HG02973 (cell line): ENCODE data around the gene CADPS.
A peak's percentile ranks its signal among the peaks of the same experiment; 100 is the strongest.

Source experiments
- ATAC-seq: cut with Tn5 transposase; IDR thresholded peaks from one replicate; pipeline ENCODE4 v1.9.1; 2021; ENCODE audit warnings: moderate library complexity; ENCODE audit not compliant: unreplicated experiment

CADPS gene

DNA sequence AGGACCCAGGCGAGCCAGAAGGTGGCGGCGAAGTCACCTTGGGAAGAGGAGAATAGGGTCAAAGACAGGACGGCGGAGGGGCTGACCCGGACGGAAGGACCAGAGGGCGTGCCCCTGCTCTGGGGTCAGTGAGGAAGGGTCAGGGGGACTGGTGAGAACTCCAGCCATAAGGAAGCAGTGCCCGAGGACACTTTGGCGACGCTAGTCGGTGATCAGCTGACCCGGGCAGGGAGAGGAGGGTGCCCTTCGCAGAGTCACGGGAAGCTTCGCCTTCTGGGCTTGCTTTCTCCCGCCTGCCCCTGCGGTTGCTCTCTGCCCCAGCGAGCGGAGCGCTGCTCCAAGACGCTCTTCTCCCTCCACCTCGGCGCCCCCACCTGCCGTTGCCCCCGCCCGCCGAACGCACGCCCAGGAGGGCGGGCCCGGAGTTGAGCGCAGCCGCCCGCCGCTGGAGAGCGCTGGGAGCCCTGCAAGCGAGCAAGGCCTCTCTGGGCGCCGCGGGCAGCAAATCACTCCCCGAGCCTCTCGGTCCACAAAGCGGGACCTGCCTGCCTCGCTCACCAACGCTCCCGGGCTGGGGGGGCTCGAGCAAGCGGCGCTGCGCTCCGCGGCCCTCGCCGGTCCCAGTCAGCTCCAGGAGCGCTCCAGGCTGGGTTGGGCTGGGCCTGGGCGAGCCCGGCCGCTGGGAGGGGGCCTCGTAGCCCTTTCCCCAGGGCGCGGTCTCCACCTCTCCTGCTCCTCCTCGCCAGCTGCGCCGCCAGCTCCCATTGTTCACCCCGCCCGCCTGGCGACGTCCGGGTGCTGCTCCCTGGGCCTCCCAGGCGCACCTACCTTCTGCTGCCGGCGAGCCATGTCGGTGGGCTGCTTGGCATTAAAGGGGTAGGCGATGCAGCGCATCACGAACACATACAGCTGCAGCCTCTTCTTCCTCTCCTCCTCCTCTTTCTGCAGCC lies 1.2 kb downstream of the CADPS start:
- ATAC-seq = no peak

- no peak for ATAC-seq
Measured at GRCh38 chr3:62873451-62873760, 1.8 kb downstream of the CADPS start.

- ATAC-seq = no peak
Measured at GRCh38 chr3:62872318-62872717, 2.9 kb downstream of the CADPS start.

DNA sequence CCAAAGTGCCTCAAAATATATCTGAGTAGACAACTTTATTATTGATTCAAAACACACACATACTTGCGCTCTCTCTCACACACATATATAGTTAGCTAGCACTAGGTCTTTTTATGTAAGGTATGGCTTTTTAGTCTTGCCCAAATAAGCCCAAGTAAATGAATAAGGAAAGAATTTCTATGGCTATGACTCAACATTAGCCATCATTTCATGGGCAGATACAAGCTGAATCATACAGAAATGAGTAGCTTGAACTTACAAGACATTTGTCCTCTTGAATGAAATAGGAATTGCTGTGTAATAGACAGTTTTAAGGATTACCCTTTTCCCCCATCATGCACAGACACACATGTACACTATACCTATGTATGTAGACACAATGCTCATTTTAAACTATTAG lies 4.9 kb downstream of the CADPS start:
- no peak for ATAC-seq

DNA sequence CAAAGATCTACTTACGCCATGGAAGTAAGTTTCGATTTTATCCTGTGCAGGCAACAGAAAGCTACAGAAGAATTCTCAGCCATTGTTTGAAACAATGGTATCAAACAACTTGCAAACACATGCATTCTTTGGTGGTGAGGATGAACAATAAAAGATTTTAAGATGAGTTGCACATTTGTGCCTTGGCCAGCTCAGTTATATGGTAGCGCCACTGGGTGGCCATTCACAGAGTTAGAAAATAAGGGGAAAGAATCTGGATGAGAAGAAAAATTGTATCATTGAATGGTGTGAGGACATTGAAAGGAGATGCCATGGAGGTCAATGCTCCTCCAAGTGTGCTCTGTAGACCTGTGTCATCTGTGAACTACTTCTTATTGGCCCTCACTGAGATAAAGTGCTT lies 11.6 kb downstream of the CADPS start:
- ATAC-seq = no peak

- no peak for ATAC-seq
Measured at GRCh38 chr3:62859203-62859791, 15.9 kb downstream of the CADPS start.

GRCh38 chr3:62845996-62846395 lies 29.2 kb downstream of the CADPS start:
- no peak for ATAC-seq

- ATAC-seq = no peak
Measured at GRCh38 chr3:62843508-62843907, 31.7 kb downstream of the CADPS start.

DNA sequence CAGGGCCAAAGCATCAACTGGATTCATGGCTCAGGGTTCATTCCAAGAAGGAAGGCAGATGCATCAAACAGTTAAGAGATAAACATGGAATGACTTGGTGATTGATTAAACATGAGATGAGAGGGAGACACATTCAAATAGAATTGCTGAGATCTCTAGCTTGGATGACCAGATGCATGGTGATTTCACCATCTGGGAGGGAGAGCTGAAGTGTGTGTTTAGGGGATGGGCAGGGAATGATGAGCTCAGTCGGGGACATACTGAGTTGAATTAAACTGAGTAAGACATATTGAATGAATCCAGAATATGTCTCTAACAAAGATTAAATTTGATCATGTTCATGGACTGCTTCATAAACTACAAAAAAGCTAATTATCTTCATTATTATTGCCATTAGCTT lies 35.5 kb downstream of the CADPS start:
- ATAC-seq = no peak

- ATAC-seq = no peak
Measured at GRCh38 chr3:62837145-62837787, 38.0 kb downstream of the CADPS start.

DNA sequence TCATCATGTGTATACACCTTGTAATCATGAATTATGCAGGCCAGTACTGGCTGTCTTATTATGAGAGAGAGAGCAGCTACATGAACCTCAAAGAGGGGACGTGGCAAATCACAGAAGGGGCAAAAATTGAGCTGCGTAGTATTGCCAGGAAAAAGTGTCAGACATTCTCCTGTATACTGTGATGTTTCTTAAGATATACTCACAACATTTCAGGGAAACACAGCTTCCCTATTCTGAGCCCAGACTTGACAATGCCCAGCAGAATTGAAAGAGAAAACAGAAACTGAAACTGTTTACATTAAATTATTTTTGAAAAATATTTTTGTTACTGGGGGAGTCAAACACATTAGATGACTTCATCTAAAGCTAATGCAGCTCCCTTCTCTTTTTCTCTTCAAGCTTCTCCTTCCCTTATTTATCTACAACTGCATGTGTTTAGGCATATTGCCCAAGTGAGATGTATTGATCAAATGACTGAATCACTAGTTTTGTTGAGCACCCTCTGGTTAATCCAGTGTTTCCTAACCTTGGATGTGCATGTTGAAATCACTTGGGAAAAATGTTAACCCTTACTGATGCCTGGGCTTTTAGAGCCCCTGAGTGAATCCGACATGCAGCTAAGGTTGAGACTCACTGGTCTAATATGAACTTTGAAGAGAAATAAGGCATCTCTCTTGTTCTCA lies 39.5 kb downstream of the CADPS start:
- ATAC-seq = peak; percentile 74

DNA sequence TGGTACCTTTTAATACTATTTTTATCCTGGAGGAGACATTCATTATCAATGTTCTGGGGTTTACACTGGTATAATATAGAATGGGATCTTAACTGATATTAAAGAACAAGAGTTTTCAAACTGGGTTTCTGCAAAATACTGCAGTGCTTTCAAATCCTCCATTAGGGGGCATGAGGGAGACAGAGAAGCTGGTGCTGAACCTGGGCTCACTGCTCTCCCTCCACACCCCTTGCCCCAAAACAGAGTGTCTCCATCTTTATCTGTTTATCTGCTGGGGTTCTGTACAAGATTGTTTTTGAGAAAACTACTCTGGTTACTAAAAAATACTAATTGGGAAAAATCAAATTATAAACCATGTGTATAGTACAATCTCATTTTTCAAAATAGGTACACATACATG lies 41.7 kb downstream of the CADPS start:
- ATAC-seq = no peak

DNA sequence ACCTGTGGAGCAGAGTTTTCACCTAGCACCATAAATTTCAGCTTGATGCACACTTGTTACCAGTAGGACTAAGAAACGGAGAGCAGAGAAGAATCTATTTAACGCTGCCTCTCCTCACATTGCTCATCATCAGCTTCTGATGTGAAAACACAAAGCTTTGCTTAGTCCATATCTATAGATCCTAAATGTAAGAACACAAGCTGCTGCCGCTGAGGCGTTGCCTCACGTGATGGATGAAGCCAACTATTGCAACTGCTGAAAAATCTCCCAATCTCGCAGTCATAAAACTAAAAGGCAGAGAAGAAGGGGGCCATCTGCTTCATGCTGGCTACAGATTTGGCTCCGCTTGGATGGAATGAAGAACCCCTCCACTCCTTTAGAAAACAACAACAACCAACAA lies 42.7 kb downstream of the CADPS start:
- no peak for ATAC-seq

DNA sequence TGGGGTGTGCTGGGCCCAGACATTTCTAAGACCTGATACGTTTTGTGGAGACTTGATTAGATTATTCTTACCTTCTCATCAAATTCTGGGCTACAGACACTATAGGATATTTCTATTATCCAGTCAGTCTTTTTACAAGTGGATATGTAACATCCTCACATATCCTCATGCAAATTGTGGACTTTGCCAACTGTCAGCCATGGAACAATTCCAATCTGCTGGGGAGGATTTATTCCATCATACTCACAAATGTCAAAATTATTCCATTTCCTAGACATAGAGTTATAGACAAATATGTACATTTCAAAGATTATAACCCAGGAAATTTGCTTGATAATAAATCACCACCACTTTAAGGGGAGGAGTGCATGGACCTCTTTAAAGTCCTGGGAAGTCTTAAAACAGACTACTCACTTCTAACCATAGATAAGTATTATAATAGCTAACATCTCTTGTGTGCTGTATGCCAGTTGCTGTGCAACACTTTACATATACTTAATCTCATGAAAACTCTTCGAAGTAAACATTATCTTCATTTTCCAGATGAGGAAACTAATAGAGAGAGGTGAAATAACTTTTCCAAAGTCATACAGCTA lies 44.4 kb downstream of the CADPS start:
- ATAC-seq = no peak

- no peak for ATAC-seq
Measured at GRCh38 chr3:62827550-62827949, 47.7 kb downstream of the CADPS start.

DNA sequence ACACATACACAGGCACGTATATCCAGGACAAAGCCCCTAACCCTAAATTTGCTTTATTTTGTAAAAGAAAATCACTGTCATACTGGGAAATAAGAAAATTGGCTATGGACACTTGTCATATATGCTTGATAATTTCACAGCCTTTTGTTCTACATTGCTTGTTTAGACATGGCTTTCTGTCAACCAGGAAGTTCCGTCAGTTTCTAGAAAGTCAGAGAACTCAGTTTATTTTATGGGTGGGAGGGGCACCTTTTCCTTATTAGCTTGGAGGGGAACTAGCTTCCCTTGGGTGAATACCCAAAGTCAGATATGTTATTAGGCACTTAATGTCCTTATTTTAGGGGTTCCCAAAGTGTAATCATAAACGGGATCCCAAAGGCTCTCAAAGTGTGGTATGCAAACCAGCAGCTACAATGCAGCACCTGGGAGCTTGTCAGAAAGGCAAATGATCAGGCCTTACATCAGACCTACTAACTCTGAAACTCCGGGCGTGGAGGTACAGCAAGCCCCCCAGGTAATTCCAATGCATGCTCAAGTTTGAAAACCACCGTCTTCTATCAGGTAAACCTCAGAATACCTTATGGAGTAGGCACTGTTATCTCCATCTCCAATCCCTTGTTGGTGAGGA lies 50.1 kb downstream of the CADPS start:
- ATAC-seq = no peak

DNA sequence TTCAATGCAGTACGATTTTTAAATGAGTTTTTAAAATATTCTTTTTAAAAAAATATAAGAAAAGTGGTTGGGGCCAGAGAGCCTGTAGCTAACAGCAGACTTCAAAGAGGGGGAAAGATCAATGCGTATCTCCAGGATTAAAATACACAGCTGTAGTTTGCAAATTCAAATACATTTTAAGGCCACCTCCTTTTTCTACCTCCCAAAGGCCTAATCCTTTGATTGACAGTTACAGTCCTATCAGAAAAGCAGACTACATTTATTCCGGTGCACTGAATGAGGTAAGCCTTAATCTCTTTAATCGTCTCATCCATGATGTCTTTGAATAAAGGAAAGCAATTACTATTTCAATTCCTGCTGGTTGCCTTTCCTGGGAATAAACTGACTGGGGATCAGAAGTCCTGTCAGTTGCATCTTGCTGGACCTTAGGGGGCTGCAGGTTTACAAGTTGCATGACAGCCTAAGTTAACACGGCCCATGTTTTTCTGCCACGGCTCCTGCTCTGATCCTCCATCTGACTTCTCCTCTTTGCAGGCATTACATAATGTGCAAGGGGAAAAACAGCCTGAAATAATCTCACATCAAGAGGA lies 51.7 kb downstream of the CADPS start:
- no peak for ATAC-seq

DNA sequence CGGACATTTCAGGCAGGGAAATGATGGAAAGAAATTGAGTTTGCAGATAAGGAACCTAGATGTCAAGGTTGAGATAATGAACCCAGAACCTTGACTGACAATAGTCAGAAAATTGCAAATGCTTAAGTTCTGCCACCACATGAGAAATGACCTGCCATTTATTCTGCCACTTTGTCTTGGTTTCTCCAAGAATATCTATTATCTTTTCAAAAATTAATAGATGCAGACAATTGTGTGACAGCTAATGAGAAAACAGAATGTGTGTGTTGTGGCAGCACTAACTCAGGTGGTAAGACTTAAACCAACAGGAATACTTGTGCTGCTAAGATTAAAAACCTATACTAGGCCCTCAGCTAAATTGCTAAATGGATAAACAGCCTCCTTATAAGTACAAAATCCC lies 52.3 kb downstream of the CADPS start:
- ATAC-seq = no peak

DNA sequence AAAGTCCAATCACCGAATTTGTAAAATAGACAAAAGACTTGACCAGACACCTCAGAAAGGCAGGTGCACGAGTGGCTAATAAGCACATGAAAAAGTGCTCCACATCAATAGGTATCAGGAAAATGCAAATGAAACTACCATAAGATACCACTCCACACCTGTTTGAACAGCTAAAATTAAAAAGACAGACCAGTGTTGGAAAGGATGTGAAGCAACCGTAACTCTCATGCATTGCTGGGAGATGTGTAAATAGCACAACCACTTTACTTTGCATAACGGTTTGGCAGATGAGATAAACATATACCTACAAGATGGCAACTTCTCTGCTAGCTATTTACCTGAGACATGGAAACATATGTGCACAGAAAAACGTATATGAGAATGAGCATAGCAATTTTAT lies 56.9 kb downstream of the CADPS start:
- ATAC-seq = peak; percentile 89

DNA sequence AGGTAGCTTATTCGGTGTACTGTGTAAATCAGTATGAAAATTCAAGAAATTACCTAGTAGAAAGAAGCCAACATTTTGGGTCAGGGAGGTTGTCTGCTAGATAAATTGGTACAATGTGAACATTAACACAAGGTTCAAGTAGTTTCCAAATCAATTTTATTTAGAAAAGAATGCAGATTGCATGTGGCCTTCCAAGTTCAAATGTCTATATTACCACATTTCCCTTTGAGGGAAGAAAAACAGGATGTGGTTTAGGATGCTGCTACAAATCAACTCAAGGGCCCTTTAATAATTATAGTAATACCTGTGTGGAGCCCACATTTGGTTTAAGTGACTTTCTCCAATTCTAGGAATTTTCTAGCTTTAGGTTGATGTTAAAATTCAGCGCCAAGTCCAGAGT lies 57.5 kb downstream of the CADPS start:
- ATAC-seq = no peak
